Measurements from ENCODE around the gene RD3L.

GRCh38 chr14:103931422-103931821 lies 10.9 kb downstream of the RD3L start:
- no peak for TF ChIP-seq CTCF (optimal IDR thresholded peaks at IDR 0.05 in 1 of 3, IDR thresholded peaks at IDR 0.05 in 1 of 3, conservative IDR thresholded peaks at IDR 0.05 in 1 of 3; ENCODE audit: extremely low read depth in 1 of 3, insufficient read depth in 2 of 3, low read length in 3 of 3)
- TF ChIP-seq EZH2 (IDR thresholded peaks at IDR 0.05; ENCODE audit: low read length), result no peak

All from keratinocyte (primary cell).